ENCODE data around the gene KCNIP3.

Gene KCNIP3

GRCh38 chr2:95379371-95379831 lies 82.3 kb downstream of the KCNIP3 start:
- no peak overlapping the region for H3K4me3 ChIP-seq (ENCODE audit: low read length)
- DNase-seq (ENCODE audit: low read depth), result no peak
- TF ChIP-seq, protein P1, sequence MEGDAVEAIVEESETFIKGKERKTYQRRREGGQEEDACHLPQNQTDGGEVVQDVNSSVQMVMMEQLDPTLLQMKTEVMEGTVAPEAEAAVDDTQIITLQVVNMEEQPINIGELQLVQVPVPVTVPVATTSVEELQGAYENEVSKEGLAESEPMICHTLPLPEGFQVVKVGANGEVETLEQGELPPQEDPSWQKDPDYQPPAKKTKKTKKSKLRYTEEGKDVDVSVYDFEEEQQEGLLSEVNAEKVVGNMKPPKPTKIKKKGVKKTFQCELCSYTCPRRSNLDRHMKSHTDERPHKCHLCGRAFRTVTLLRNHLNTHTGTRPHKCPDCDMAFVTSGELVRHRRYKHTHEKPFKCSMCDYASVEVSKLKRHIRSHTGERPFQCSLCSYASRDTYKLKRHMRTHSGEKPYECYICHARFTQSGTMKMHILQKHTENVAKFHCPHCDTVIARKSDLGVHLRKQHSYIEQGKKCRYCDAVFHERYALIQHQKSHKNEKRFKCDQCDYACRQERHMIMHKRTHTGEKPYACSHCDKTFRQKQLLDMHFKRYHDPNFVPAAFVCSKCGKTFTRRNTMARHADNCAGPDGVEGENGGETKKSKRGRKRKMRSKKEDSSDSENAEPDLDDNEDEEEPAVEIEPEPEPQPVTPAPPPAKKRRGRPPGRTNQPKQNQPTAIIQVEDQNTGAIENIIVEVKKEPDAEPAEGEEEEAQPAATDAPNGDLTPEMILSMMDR (conservative IDR thresholded peaks at IDR 0.05; ENCODE audit: low read length), result no peak; the same call in 1 of the 2 replicates

DNA sequence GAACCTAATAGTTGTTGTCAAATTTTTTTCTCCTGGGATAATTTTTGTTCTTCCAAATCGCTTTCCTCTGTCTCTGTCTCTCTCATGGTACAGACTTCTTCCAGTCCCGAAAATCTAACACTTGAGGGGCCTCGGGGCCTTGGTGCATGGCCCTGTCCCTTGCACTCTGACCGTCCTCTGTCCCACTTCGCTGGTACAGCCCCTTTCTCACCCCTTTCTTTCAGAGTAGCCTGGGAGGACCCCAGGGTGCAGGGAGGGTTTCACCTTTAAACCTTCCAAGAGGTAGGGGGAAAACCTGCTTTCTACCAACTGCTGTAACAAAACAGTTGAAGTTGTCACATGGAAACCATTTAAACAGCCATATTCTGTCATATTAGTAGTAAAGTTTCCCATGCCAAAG lies 83.1 kb downstream of the KCNIP3 start:
- TF ChIP-seq, protein P1 (conservative IDR thresholded peaks at IDR 0.05; ENCODE audit: low read length), result no peak
- no peak for DNase-seq (ENCODE audit: low read depth)
- no peak overlapping the region for H3K4me3 ChIP-seq (ENCODE audit: low read length)

DNA sequence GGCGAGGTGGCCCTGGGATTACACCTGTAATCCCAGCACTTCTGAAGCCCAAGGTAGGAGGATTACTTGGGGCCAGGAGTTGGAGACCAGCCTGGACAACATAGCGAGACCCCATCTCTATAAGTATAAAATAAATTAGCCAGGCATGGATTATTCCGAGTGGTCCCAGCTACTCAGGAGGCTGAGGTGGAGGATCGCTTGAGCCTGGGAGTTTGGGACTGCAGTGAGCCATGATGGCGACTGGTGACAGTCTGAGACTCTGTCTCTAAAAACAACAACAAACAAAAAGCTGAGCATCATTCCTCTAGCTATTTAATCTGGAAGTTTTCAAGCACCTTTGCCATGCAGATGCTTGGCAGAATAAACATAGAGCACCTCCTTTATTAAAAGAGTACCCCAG lies 83.6 kb downstream of the KCNIP3 start:
- no peak for DNase-seq (ENCODE audit: low read depth)
- no peak overlapping the region for H3K4me3 ChIP-seq (ENCODE audit: low read length)
- TF ChIP-seq, protein P1 (conservative IDR thresholded peaks at IDR 0.05; ENCODE audit: low read length), result no peak

GRCh38 chr2:95381212-95382191 lies 84.4 kb downstream of the KCNIP3 start:
- TF ChIP-seq, protein P1 (conservative IDR thresholded peaks at IDR 0.05; ENCODE audit: low read length), result no peak
- H3K4me3 ChIP-seq (ENCODE audit: low read length), result no peak overlapping the region
- DNase-seq (ENCODE audit: low read depth), result no peak

DNA sequence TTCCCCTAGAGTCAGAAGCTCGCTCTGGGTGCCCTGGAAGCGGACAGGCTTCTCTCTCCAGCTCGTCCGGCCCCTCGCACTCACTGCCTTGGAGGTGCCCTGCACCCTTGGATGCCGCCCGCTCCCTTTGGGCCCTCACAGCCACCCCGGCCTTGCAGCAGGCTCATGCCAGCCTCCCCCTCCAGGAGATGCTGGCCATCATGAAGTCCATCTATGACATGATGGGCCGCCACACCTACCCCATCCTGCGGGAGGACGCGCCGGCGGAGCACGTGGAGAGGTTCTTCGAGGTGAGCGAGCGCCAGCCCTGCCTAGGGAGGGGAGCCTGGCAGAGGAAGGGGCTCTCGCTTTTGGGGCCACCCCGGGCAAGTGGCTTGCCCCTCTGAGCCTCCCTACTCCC lies 85.0 kb downstream of the KCNIP3 start:
- TF ChIP-seq, protein P1 (conservative IDR thresholded peaks at IDR 0.05; ENCODE audit: low read length), result no peak
- H3K4me3 ChIP-seq (ENCODE audit: low read length), result no peak overlapping the region
- no peak for DNase-seq (ENCODE audit: low read depth)

- no peak overlapping the region for H3K4me3 ChIP-seq (ENCODE audit: low read length)
- TF ChIP-seq, protein P1 (conservative IDR thresholded peaks at IDR 0.05; ENCODE audit: low read length), result no peak
- DNase-seq (ENCODE audit: low read depth), result no peak
These were observed 85.8 kb downstream of the KCNIP3 start for GRCh38 chr2:95382686-95383634.

Measured in AG10803 (cell line).